ENCODE results near the gene SRSF4. TPM values are rescaled to one million over a fixed set of nuclear protein-coding genes. Genes with fewer than 3 reads are reported as not detected.

SRSF4 gene
- polyA plus RNA-seq, 1 of the 3 experiments (the other 2 are of a cell fraction): 62.6 TPM

- TF ChIP-seq CHD2 (IDR thresholded peaks at IDR 0.05; ENCODE audit: low read length, partially characterized antibody): no peak
- no peak for TF ChIP-seq NFIC (IDR thresholded peaks at IDR 0.05; ENCODE audit: borderline replicate concordance)
- TF ChIP-seq PBX3 (IDR thresholded peaks at IDR 0.05): no peak
- TF ChIP-seq MXI1 (IDR thresholded peaks at IDR 0.05; ENCODE audit: low read depth, low read length): no peak
- no peak for TF ChIP-seq NRF1 (IDR thresholded peaks at IDR 0.05; ENCODE audit: low read depth, low read length)
- no peak for TF ChIP-seq SMC3 (IDR thresholded peaks at IDR 0.05; ENCODE audit: low read depth, low read length)
- no peak for TF ChIP-seq RXRA (IDR thresholded peaks at IDR 0.05; ENCODE audit: borderline replicate concordance, low read depth)
- no peak for TF ChIP-seq POLR2AphosphoS5 (IDR thresholded peaks at IDR 0.05; ENCODE audit: low read depth, low read length)
- TF ChIP-seq MAX (IDR thresholded peaks at IDR 0.05; ENCODE audit: low read depth): no peak
- no peak for TF ChIP-seq EZH2phosphoT487 (IDR thresholded peaks at IDR 0.05; ENCODE audit: borderline replicate concordance, low read depth)
- TF ChIP-seq FOXM1 (IDR thresholded peaks at IDR 0.05; ENCODE audit: low read depth): no peak
- no peak for TF ChIP-seq TEAD4 (IDR thresholded peaks at IDR 0.05; ENCODE audit: borderline replicate concordance, insufficient read depth)
- no peak for TF ChIP-seq YY1 (IDR thresholded peaks at IDR 0.05; ENCODE audit: low read depth)
- TF ChIP-seq ZBTB33 (IDR thresholded peaks at IDR 0.05; ENCODE audit: borderline replicate concordance, low read depth): no peak
- no peak for TF ChIP-seq USF1 (IDR thresholded peaks at IDR 0.05; ENCODE audit: borderline replicate concordance, low read depth)
- TF ChIP-seq REST (IDR thresholded peaks at IDR 0.05; ENCODE audit: low read depth, low read length): no peak
- H3K4me3 ChIP-seq (ENCODE audit: low read depth in 2 of 2, low read length in 1 of 2): no peak overlapping the region
- H3K4me1 ChIP-seq (ENCODE audit: control insufficient read depth in 1 of 2, insufficient read depth in 2 of 2, low read depth in 1 of 2, low read length in 1 of 2): no peaks in the 10 kb centered on the region
- no peaks in the 10 kb centered on the region for H3K79me2 ChIP-seq (ENCODE audit: insufficient read depth)
- H3K36me3 ChIP-seq (replicated peaks in 1 of 2; ENCODE audit: control insufficient read depth in 1 of 2, insufficient read depth in 2 of 2, low read length in 1 of 2): no peaks in the 10 kb centered on the region
- no peaks in the 10 kb centered on the region for H3K27me3 ChIP-seq (ENCODE audit: insufficient read depth)
- no peak overlapping the region for H3K4me2 ChIP-seq
- no peaks in the 10 kb centered on the region for H3K9me2 ChIP-seq
- H3K9ac ChIP-seq: no peak overlapping the region
- H2AFZ ChIP-seq (ENCODE audit: low read depth): no peak overlapping the region
- no peak overlapping the region for H3K27ac ChIP-seq (ENCODE audit: low read depth in 2 of 2, low read length in 1 of 2)
- no peak for DNase-seq
- ChIA-PET CTCF (interaction anchor here (1.1 to 1.6 kb wide), 2 partner anchors 13 to 47 kb away, joined by 3 to 5 read pairs; partner anchors contain the start of gene SRSF4), POLR2A (no interaction called here)
- no peaks in the 10 kb centered on the region for H3F3A ChIP-seq (replicated peaks; ENCODE audit: insufficient read depth)
- no peaks in the 10 kb centered on the region for H3K9me3 ChIP-seq
- no peaks in the 10 kb centered on the region for H4K20me1 ChIP-seq (ENCODE audit: insufficient read depth)
- WGBS (ENCODE audit: low lambda C conversion rate): 86% methylated on average over 7 of the region's 10 CpGs
These were observed 47.0 kb downstream of the SRSF4 start for GRCh38 chr1:29134695-29135028.

All from SK-N-SH (cell line).